SK-N-SH (cell line): ENCODE measurements around the gene TMEM185A.

Experiments
- CTCF ChIP-seq: fragments of 200-600 bp; sonication (generic); IDR thresholded peaks from 2 replicates; pipeline ENCODE4 v1.6.1; 2017; ENCODE audit warnings: antibody characterized with exemption, mild to moderate bottlenecking, moderate library complexity
- EZH2phosphoT487 ChIP-seq: fragments of 200-600 bp; sonication (generic); IDR thresholded peaks from 2 replicates; pipeline ENCODE4 v1.6.1; 2017; ENCODE audit warnings: low read depth, mixed run types, mild to moderate bottlenecking, antibody characterized with exemption, moderate library complexity, borderline replicate concordance
- MAX ChIP-seq: IDR thresholded peaks from 2 replicates; pipeline ENCODE4 v1.4.0; 2012; ENCODE audit warnings: low read depth
- MXI1 ChIP-seq: IDR thresholded peaks from 2 replicates; pipeline ENCODE4 v1.6.1; 2012; ENCODE audit warnings: mild to moderate bottlenecking, low read depth, low read length, improper control_type of control experiment
- POLR2AphosphoS5 ChIP-seq: IDR thresholded peaks from 2 replicates; pipeline ENCODE4 v1.6.1; 2012; ENCODE audit warnings: low read depth, low read length
- REST ChIP-seq: IDR thresholded peaks from 2 replicates; pipeline ENCODE4 v1.6.1; 2012; ENCODE audit warnings: mild to moderate bottlenecking, low read depth, low read length, moderate library complexity
- SMC3 ChIP-seq: IDR thresholded peaks from 2 replicates; pipeline ENCODE4 v1.6.1; 2012; ENCODE audit warnings: low read depth, low read length, improper control_type of control experiment
- USF2 ChIP-seq: fragments of 150-350 bp; IDR thresholded peaks from 2 replicates; pipeline ENCODE4 v1.6.1; 2017; ENCODE audit warnings: antibody characterized with exemption, low read length, low read depth, borderline replicate concordance

GRCh38 chrX:149638860-149639259 is 7.3 kb upstream of the TMEM185A start:
- TF ChIP-seq MAX, result no peak
- TF ChIP-seq USF2, result no peak
- no peak for TF ChIP-seq CTCF
- no peak for TF ChIP-seq POLR2AphosphoS5
- no peak for TF ChIP-seq SMC3
- no peak for TF ChIP-seq EZH2phosphoT487
- no peak for TF ChIP-seq MXI1
- no peak for TF ChIP-seq REST
